HepG2 (cell line): Measurements from ENCODE around the gene DNAJC9. TPM values are rescaled to one million over a fixed set of nuclear protein-coding genes. Genes with fewer than 3 reads are reported as not detected.

Experiments used
- ATAC-seq: fragments of 200-7000 bp; cut with Tn5 transposase; 3 replicates; pipeline ENCODE4 v1.9.1; 2020; ENCODE audit warnings: mild to moderate bottlenecking, moderate library complexity
- BruUV-seq: library from RNA; stranded (reverse); fragments of 400-500 nt; replicated peaks from 2 replicates; lab custom pipeline; 2021; lab: Mats Ljungman, UMichigan
- CTCF ChIA-PET: fragments of 300-600 bp; formaldehyde crosslinking; extraction: SDS; loops from one replicate; lab custom pipeline; 2021; ENCODE audit warnings: low total read pairs, inconsistent platforms, low intra/inter-chr PET ratio; lab: Yijun Ruan, JAX
- POLR2A ChIA-PET: fragments of 350-600 bp; sonication (Branson Sonifier 250); formaldehyde crosslinking; loops from one replicate; lab custom pipeline; 2020; ENCODE audit warnings: antibody characterized with exemption, inconsistent platforms; lab: Yijun Ruan, JAX
- DNase-seq: peaks from one replicate; pipeline ENCODE4 v3.0.0-alpha.2; 2015; ENCODE audit warnings: low spot score
- FAIRE-seq: peaks from 3 replicates; lab custom pipeline; 2011; peaks lifted over from hg19 to GRCh38; lab: Jason Lieb, UNC
- H2AFZ ChIP-seq: one replicate; pipeline ENCODE4 v1.6.1; 2011; ENCODE audit warnings: low read length, inconsistent platforms
- H3K27ac ChIP-seq: fragments of 300-600 bp; 3 replicates; pipeline ENCODE4 v1.8.0; 2011; ENCODE audit warnings: mixed run types, mild to moderate bottlenecking, mixed read lengths, low read length, inconsistent platforms; ENCODE audit not compliant: insufficient read depth; ENCODE audit errors: extremely low read length
- H3K27me3 ChIP-seq, 2 experiments: fragments of 200-600 bp in 1 of 2; 2 replicates in 1 of 2; 3 replicates in 1 of 2; pipeline versions ENCODE4 v1.6.0 to v1.8.0; 2011; ENCODE audit warnings: low read length in 2 of 2, mild to moderate bottlenecking in 2 of 2, moderate library complexity in 2 of 2, inconsistent platforms in 1 of 2; ENCODE audit not compliant: insufficient read depth in 2 of 2, control insufficient read depth in 1 of 2
- H3K36me3 ChIP-seq, 2 experiments: fragments of 200-600 bp in 1 of 2; replicated peaks in 1 of 2; 2 replicates in 1 of 2; 3 replicates in 1 of 2; pipeline versions ENCODE4 v1.5.1 to v1.8.0; 2011; ENCODE audit warnings: low read length in 2 of 2, inconsistent platforms in 1 of 2; ENCODE audit not compliant: insufficient read depth in 2 of 2, control insufficient read depth in 1 of 2
- H3K4me1 ChIP-seq: 2 replicates; pipeline ENCODE4 v1.5.1; 2012; ENCODE audit warnings: low read length, inconsistent platforms; ENCODE audit not compliant: insufficient read depth
- H3K4me2 ChIP-seq: 2 replicates; pipeline ENCODE4 v1.6.0; 2011; ENCODE audit warnings: low read depth, low read length, inconsistent platforms
- H3K4me3 ChIP-seq, 3 experiments: fragments of 200-600 bp in 1 of 3; sonication (generic), shearing (Covaris generic) in 1 of 3; replicated peaks in 1 of 3; 2 replicates each; pipeline ENCODE4 v1.5.1; 2011 to 2016; ENCODE audit warnings: low read length in 3 of 3, inconsistent platforms in 2 of 3, low read depth in 2 of 3, mild to moderate bottlenecking in 2 of 3, control low read depth in 1 of 3, mixed read lengths in 1 of 3; ENCODE audit not compliant: insufficient read depth in 1 of 3
- H3K79me2 ChIP-seq: one replicate; pipeline ENCODE4 v1.6.1; 2011; ENCODE audit warnings: low read length, inconsistent platforms; ENCODE audit not compliant: insufficient read depth
- H3K9ac ChIP-seq: 2 replicates; pipeline ENCODE4 v1.6.0; 2011; ENCODE audit warnings: mild to moderate bottlenecking, low read depth, low read length, inconsistent platforms; ENCODE audit not compliant: insufficient read depth
- H3K9me3 ChIP-seq: 2 replicates; pipeline ENCODE4 v1.5.1; 2012; ENCODE audit warnings: mild to moderate bottlenecking, low read length
- H4K20me1 ChIP-seq: 2 replicates; pipeline ENCODE4 v1.6.0; 2011; ENCODE audit warnings: inconsistent platforms, mild to moderate bottlenecking, low read length, moderate library complexity; ENCODE audit not compliant: insufficient read depth
- HINFP ChIP-seq: sonication (generic); formaldehyde crosslinking; IDR thresholded peaks from 2 replicates; pipeline ENCODE4 v1.4.0; 2020; ENCODE audit warnings: low read depth, mild to moderate bottlenecking, missing genetic modification reagents
- PATZ1 ChIP-seq: sonication (generic); formaldehyde crosslinking; IDR thresholded peaks from 2 replicates; pipeline ENCODE4 v1.4.0; 2020; ENCODE audit warnings: missing genetic modification reagents
- PCBP1 ChIP-seq: fragments of 200-400 bp; formaldehyde crosslinking; IDR thresholded peaks from 2 replicates; pipeline ENCODE4 v1.6.1; 2017; ENCODE audit warnings: mild to moderate bottlenecking, low read depth, low read length, borderline replicate concordance
- PREB ChIP-seq: sonication (generic); formaldehyde crosslinking; IDR thresholded peaks from 2 replicates; pipeline ENCODE4 v1.4.0; 2020; ENCODE audit warnings: missing genetic modification reagents
- SALL1 ChIP-seq: sonication (generic); formaldehyde crosslinking; IDR thresholded peaks from 2 replicates; pipeline ENCODE4 v1.8.0; 2022; ENCODE audit warnings: mild to moderate bottlenecking, missing genetic modification reagents
- TCF12 ChIP-seq, 2 experiments: fragments of 450-650 bp in 1 of 2; sonication (generic) in 1 of 2; formaldehyde crosslinking in 1 of 2; IDR thresholded peaks; 2 replicates each; pipeline versions ENCODE4 v1.6.1 to v1.8.0; 2017 to 2022; ENCODE audit warnings: antibody characterized with exemption in 1 of 2, mild to moderate bottlenecking in 1 of 2, missing genetic modification reagents in 1 of 2, moderate library complexity in 1 of 2
- ZC3H4 ChIP-seq: sonication (generic); formaldehyde crosslinking; IDR thresholded peaks from 2 replicates; pipeline ENCODE4 v1.4.0; 2020; ENCODE audit warnings: missing genetic modification reagents, borderline replicate concordance
- ZNF549 ChIP-seq: sonication (generic); formaldehyde crosslinking; IDR thresholded peaks from 2 replicates; pipeline ENCODE4 v1.5.0; 2020; ENCODE audit warnings: missing genetic modification reagents
- ZNF556 ChIP-seq: sonication (generic); formaldehyde crosslinking; IDR thresholded peaks from 2 replicates; pipeline ENCODE4 v1.4.0; 2020; ENCODE audit warnings: mild to moderate bottlenecking, missing genetic modification reagents, borderline replicate concordance
- ZNF562 ChIP-seq: sonication (generic); formaldehyde crosslinking; IDR thresholded peaks from 2 replicates; pipeline ENCODE4 v1.8.0; 2022; ENCODE audit warnings: missing genetic modification reagents, borderline replicate concordance
- in situ Hi-C: cut with HindIII; loops from 2 replicates; pipeline ENCODE4 v1.10.0; 2017; ENCODE audit warnings: low pct_unique_long_range_greater_than_20kb; ENCODE audit not compliant: extremely low pct_ligation_motif_present
- intact Hi-C: fragments of 100-400 bp; cut with micrococcal nuclease; formaldehyde crosslinking; loops from one replicate; pipeline ENCODE4 v1.10.0; 2022; ENCODE audit not compliant: unreplicated experiment
- polyA plus RNA-seq, 8 experiments: library from polyadenylated mRNA; depleted of rRNA in 3 of 8; stranded (reverse) in 7 of 8; unstranded in 1 of 8; fragments of >200 nt; fragmentation: Illumina TruSeq in 4 of 8; extraction: Trizol in 4 of 8; gene quantifications; 2 replicates each; pipeline versions ENCODE4 v1.2.1 to v1.2.3, GENCODE V29; 2011 to 2016; ENCODE audit warnings: low read depth in 4 of 8, missing spikeins in 1 of 8, mixed read lengths in 1 of 8; ENCODE audit not compliant: insufficient read depth in 1 of 8
- total RNA-seq, 5 experiments: library from RNA; depleted of rRNA; stranded (reverse); fragments of >200 nt; fragmentation: Illumina TruSeq; extraction: Trizol; gene quantifications; 2 replicates each; pipeline ENCODE4 v1.2.3, GENCODE V29; 2016; ENCODE audit warnings: low read depth in 1 of 5

Gene DNAJC9
- total and polyA plus RNA-seq, 2 of the 13 experiments (the other 11 are each of a cell fraction or from before 2014, with no cell fraction given) = 15.9 to 60.3 TPM

- TF ChIP-seq PCBP1 (no peak), ZNF549 (CRISPR knock-in tag) (no peak), TCF12 (IDR thresholded peaks at IDR 0.05) (no peak), TCF12 (CRISPR knock-in tag; IDR thresholded peaks at IDR 0.05) (no peak), HINFP (no peak), PREB (CRISPR knock-in tag) (no peak), ZC3H4 (no peak)
Observed at GRCh38 chr10:73226663-73227062, 20.4 kb downstream of the DNAJC9 start (continued).

GRCh38 chr10:73225518-73225917 is 21.5 kb downstream of the DNAJC9 start:
- CTCF ChIA-PET = no interaction called here
- H3K9ac ChIP-seq = no peak overlapping the region
- ATAC-seq (no peak), FAIRE-seq (no peak), DNase-seq (no peak)
- H3K36me3 ChIP-seq = no peaks in the 10 kb centered on the region; a peak in 1 of 5 replicates
- no peaks in the 10 kb centered on the region for H3K79me2 ChIP-seq
- H3K27me3 ChIP-seq = no peaks in the 10 kb centered on the region
- no peaks in the 10 kb centered on the region for H4K20me1 ChIP-seq
- no peak overlapping the region for H3K4me2 ChIP-seq
- H2AFZ ChIP-seq = no peak overlapping the region
- intact Hi-C loops = no loop called here
- in situ Hi-C loops = no loop called here
- POLR2A ChIA-PET = interaction anchor here (0.6 kb wide), 1 partner anchor 266 kb away, joined by 4 read pairs; no protein-coding TSS in a partner anchor
- no peak overlapping the region for H3K4me3 ChIP-seq
- H3K27ac ChIP-seq = no peak overlapping the region
- no peaks in the 10 kb centered on the region for H3K9me3 ChIP-seq
- no peaks in the 10 kb centered on the region for H3K4me1 ChIP-seq
- no TSS peak for BruUV-seq
- TF ChIP-seq SALL1 (CRISPR knock-in tag) = no peak
- TF ChIP-seq ZNF556 (CRISPR knock-in tag) = no peak
- no peak for TF ChIP-seq PATZ1 (CRISPR knock-in tag)
- no peak for TF ChIP-seq ZNF562
